OCI-M2 (cell line): Measurements from ENCODE around the gene TP53I3.
"Not testable (repeated sequence)": the region's sequence is repeated elsewhere in the genome, so short reads cannot be mapped to it uniquely, and the experiment has no call there.

ENCODE experiments used
- DNase-seq: peaks from one replicate; lab custom pipeline; 2025; ENCODE audit not compliant: unreplicated experiment; lab: John Stamatoyannopoulos, UW

TP53I3 gene, protein sequence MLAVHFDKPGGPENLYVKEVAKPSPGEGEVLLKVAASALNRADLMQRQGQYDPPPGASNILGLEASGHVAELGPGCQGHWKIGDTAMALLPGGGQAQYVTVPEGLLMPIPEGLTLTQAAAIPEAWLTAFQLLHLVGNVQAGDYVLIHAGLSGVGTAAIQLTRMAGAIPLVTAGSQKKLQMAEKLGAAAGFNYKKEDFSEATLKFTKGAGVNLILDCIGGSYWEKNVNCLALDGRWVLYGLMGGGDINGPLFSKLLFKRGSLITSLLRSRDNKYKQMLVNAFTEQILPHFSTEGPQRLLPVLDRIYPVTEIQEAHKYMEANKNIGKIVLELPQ

GRCh38 chr2:24084386-24085199 lies at the start of gene TP53I3:
Gene TP53I3, minus strand, starts transcription at chr2:24084834. Its CDS starts 508 bp downstream, at chr2:24084326.
- peak; percentile 55 for DNase-seq

DNA sequence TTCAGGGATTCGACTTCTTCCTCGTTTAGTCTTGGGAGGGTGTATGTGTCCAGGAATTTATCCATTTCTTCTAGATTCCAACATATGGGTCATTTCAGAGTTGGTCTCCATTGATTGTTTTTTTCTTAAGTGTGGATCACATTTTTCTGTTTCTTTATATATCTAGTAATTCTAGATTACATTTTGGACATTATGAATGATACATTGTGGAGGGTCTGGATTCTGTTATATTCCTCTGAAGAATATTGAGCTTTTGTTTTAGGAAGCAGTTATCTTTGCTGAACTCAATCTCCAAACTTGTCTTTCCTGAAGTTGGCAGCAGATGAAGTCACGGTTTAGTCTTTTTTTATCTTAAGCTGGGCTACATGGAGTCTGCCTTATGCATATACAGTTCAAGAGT lies 47.9 kb upstream of the TP53I3 start:
- no peak for DNase-seq

- DNase-seq, result no peak
Observed at GRCh38 chr2:24125956-24126355, 41.3 kb upstream of the TP53I3 start.

GRCh38 chr2:24123922-24124580 lies 39.4 kb upstream of the TP53I3 start:
- DNase-seq, result no peak

- no peak for DNase-seq
Observed at GRCh38 chr2:24123195-24123921, 38.7 kb upstream of the TP53I3 start, which contains the start of the genes FAM228B and PFN4. Gene FAM228B, plus strand, starts transcription at chr2:24123469. Its CDS starts 893 bp downstream, at chr2:24124362. Gene PFN4, minus strand, starts transcription at chr2:24123334. Its CDS starts 799 bp downstream, at chr2:24122535.

- no peak for DNase-seq
Observed at GRCh38 chr2:24122366-24123194, 37.9 kb upstream of the TP53I3 start.

- no peak for DNase-seq
Observed at GRCh38 chr2:24121469-24121868, 36.8 kb upstream of the TP53I3 start.

- DNase-seq, result no peak
Observed at GRCh38 chr2:24121066-24121465, 36.4 kb upstream of the TP53I3 start.

- DNase-seq, result no peak
Observed at GRCh38 chr2:24117902-24118301, 33.3 kb upstream of the TP53I3 start.

DNA sequence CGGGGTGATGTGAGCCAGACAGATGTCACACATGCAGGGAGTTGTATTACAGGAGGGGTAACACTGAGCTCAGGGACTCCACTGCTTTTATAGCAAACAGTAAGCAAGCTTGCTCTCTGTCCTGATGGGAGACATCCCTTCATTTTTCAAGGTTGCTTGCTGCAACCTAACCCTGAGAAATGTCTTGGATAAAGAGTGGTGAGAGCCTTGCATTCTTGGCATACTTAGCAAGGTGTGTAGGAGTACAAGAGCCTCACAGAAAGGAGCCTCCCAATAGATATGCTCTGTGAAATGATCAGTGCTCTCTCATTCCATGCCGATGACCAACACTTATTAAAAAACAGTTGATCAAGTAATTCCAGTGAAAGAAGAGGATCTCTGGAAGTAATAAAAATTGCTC lies 30.4 kb upstream of the TP53I3 start:
- DNase-seq, result no peak

GRCh38 chr2:24111407-24111901 lies 26.8 kb upstream of the TP53I3 start:
- DNase-seq, result no peak

DNA sequence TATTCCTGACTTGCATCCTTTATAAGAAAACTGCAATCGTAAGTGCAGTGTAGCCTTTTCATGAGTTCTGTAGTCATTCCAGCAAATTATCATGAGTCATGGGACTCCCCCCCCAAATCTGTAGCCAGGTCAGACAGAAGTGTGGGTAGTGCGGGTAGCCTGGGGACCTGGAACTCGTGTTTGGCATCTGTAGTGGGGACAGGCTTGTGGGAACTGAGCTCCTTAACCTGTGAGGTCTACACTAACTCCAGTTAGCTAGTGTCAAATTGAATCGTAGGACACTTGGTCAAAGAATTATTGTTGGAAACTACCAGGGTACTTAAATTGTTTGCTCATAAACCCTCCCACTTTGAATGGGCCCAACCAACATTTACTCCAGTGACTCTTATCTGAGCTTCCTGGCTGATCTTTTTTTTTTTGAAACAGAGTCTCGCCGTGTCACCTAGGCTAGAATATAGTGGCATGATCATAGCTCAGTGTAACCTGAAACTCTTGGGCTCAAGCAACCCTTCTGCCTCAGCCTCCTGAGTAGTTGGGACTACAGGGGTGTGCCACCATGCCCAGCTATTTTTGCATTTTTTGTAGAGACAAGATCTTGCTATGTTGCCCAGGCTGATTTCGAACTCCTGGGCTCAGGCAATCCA lies 26.1 kb upstream of the TP53I3 start:
- DNase-seq, result no peak

- DNase-seq, result not testable (repeated sequence)
Observed at GRCh38 chr2:24109431-24109830, 24.8 kb upstream of the TP53I3 start.

- no peak for DNase-seq
Observed at GRCh38 chr2:24107336-24107735, 22.7 kb upstream of the TP53I3 start.

GRCh38 chr2:24106786-24107185 lies 22.2 kb upstream of the TP53I3 start:
- no peak for DNase-seq

GRCh38 chr2:24105816-24106215 lies 21.2 kb upstream of the TP53I3 start:
- no peak for DNase-seq

DNA sequence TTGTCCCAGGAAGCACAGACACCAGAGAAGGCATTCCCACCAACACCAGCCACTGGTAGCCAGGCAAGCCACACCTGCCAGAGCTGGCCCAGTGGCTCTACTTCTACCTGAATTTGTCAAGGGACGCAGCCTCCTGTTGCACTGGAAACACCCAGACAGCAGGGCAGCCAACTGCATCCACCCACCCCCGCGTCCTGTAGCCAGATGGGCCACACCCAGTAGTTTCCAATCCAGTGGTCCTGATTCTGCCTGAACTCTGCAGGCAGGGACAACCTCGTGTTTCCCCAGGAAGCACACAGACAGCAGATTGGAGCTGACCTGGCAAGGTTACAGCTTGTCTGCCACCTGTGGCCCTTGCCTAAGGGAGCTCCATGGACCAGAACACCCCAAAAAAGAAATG lies 20.3 kb upstream of the TP53I3 start:
- no peak for DNase-seq

DNA sequence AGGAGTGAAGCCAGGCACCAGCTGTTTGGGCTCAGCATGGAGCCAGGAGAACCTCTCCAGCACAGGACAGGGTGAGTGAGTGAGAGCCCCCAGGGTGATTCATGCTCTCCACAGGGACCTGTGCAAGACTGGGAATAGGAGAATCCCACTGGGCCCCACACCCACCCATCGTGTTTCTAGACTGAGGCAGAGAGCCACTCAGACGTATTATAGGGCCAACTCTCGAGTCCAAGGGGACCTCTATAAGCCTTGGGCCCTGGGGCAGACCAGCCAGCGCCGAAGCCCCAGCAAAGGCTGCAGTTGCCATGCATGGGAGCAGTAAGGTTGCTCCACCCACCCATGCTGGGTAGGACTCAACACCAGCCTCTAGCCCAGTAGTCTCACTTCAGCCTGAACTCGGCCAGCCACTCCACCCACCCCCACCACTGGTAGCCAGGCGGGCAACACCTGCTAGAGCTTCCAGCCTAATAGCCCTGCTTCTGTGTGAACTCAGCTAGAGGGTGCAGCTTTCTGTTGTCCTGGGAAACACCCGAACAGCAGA lies 19.5 kb upstream of the TP53I3 start:
- DNase-seq, result no peak

- DNase-seq, result no peak
Observed at GRCh38 chr2:24102677-24103076, 18.0 kb upstream of the TP53I3 start.
